ENCODE data around the gene UBE2J1.
A peak's percentile ranks its signal among the peaks of the same experiment; 100 is the strongest.
"Not testable (repeated sequence)": the region's sequence is repeated elsewhere in the genome, so short reads cannot be mapped to it uniquely, and the experiment has no call there.

Gene UBE2J1

DNA sequence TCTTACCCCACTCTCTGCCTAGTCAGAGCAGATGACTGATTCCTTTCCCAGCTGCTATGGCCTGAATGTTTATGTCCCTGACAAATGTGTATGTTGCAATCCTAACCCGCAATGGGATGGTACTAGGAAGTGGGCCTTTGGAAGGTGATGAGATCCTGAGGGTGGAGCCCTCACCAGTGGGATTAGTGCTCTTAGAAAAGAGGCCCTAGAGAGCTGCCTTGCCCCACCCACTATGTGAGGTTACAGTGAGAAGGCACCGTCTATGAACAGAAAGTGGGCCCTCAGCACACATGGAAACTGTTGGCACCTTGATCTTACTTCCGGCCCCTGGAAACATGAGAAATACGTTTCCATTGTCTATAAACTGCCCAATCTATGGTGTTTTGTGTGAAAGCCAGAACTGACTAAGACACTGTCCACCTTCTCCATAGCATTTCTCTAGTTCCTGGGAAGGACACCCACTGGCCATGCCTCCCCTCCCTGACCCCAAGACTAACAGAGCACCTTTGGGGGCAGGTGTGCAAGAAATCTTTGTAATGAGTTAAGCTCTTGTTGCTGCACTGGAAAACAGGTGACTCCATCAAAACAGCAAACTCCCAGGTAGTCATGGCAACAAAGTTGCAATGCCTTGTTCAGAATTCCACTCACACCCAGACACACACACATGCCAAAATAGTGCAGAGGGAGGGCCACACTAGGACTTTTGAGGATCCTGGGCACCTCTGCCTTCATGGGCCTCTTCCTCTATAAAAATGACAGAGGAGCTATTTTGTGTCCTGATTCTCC is 53.6 kb downstream of the UBE2J1 start:
- Histone ChIP-seq H4K20me1 (ENCODE audit: low read depth, low read length) (no peaks in the 10 kb centered on the region), H3K4me2 (ENCODE audit: low read depth, low read length, poor library complexity, severe bottlenecking) (no peak overlapping the region), H3K4me3 (ENCODE audit: insufficient read depth, low read length, poor library complexity, severe bottlenecking) (no peak overlapping the region), H3K27me3 (ENCODE audit: low read length) (no peaks in the 10 kb centered on the region), H3K9me3 (ENCODE audit: insufficient read depth, low read length) (no peaks in the 10 kb centered on the region), H2AFZ (ENCODE audit: low read depth, low read length, severe bottlenecking) (no peak overlapping the region), H3K36me3 (ENCODE audit: low read length) (no peaks in the 10 kb centered on the region), H3K27ac (ENCODE audit: low read depth, low read length) (no peak overlapping the region), H3K79me2 (ENCODE audit: insufficient read depth, low read length) (no peaks in the 10 kb centered on the region), H3F3A (ENCODE audit: insufficient read depth) (no peaks in the 10 kb centered on the region), H3K9ac (ENCODE audit: low read length) (no peak overlapping the region), H3K9me2 (replicated peaks; ENCODE audit: insufficient read depth, low read length) (no peaks in the 10 kb centered on the region)
- no peak for TF ChIP-seq EZH2phosphoT487 (conservative IDR thresholded peaks at IDR 0.05; ENCODE audit: low read length)
- TF ChIP-seq, protein P1, sequence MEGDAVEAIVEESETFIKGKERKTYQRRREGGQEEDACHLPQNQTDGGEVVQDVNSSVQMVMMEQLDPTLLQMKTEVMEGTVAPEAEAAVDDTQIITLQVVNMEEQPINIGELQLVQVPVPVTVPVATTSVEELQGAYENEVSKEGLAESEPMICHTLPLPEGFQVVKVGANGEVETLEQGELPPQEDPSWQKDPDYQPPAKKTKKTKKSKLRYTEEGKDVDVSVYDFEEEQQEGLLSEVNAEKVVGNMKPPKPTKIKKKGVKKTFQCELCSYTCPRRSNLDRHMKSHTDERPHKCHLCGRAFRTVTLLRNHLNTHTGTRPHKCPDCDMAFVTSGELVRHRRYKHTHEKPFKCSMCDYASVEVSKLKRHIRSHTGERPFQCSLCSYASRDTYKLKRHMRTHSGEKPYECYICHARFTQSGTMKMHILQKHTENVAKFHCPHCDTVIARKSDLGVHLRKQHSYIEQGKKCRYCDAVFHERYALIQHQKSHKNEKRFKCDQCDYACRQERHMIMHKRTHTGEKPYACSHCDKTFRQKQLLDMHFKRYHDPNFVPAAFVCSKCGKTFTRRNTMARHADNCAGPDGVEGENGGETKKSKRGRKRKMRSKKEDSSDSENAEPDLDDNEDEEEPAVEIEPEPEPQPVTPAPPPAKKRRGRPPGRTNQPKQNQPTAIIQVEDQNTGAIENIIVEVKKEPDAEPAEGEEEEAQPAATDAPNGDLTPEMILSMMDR (IDR thresholded peaks at IDR 0.05; ENCODE audit: insufficient read depth, low read length, poor library complexity, severe bottlenecking) = no peak

DNA sequence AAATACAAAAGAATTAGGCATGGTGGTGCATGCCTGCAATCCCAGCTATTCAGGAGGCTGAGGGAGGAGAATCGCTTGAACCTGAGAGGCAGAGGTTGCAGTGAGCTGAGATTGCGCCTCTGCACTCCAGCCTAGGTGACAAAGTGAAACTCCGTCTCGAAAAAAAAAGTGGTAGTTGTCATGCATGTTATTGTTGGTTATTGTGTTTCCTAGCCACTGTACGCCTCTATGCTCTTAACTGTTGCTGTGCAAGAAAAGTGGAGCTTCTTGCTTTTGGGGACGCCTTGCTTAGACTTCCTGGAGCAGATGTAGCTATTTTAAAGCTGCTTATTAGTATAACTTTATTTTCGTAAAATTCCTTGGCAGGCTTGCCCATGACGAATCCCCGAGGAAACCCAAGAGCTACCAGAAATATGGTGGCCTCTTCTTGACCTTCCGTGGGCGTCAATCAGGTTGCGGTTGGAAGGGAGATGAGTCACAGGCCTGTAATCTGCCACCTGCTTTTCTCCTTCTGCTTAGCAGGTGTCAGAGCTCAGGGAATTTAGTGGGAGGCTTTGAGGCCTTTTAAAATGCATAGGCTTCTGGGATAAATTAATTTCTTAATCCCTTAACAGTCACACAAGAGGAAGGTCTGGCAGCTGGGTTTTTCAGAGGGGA is 54.7 kb downstream of the UBE2J1 start:
- Histone ChIP-seq H3K27ac (ENCODE audit: low read depth, low read length) (no peak overlapping the region), H4K20me1 (ENCODE audit: low read depth, low read length) (no peaks in the 10 kb centered on the region)

GRCh38 chr6:89295981-89296380 is 56.5 kb downstream of the UBE2J1 start:
- Histone ChIP-seq H3K4me2 (ENCODE audit: low read depth, low read length, poor library complexity, severe bottlenecking) (no peak overlapping the region), H3K4me3 (ENCODE audit: insufficient read depth, low read length, poor library complexity, severe bottlenecking) (no peak overlapping the region), H3K9me2 (replicated peaks; ENCODE audit: insufficient read depth, low read length) (no peaks in the 10 kb centered on the region), H3K27me3 (ENCODE audit: low read length) (no peaks in the 10 kb centered on the region), H3K9me3 (ENCODE audit: insufficient read depth, low read length) (no peaks in the 10 kb centered on the region), H4K20me1 (ENCODE audit: low read depth, low read length) (no peaks in the 10 kb centered on the region), H2AFZ (ENCODE audit: low read depth, low read length, severe bottlenecking) (no peak overlapping the region), H3K9ac (ENCODE audit: low read length) (no peak overlapping the region), H3K27ac (ENCODE audit: low read depth, low read length) (no peak overlapping the region), H3K79me2 (ENCODE audit: insufficient read depth, low read length) (no peaks in the 10 kb centered on the region), H3K36me3 (ENCODE audit: low read length) (no peaks in the 10 kb centered on the region), H3F3A (ENCODE audit: insufficient read depth) (no peaks in the 10 kb centered on the region)
- TF ChIP-seq, protein P1 (IDR thresholded peaks at IDR 0.05; ENCODE audit: insufficient read depth, low read length, poor library complexity, severe bottlenecking) = no peak
- TF ChIP-seq EZH2phosphoT487 (conservative IDR thresholded peaks at IDR 0.05; ENCODE audit: low read length) = no peak

More for the DNA sequence above, 54.7 kb downstream of the UBE2J1 start:
- no peaks in the 10 kb centered on the region for H3K79me2 ChIP-seq (ENCODE audit: insufficient read depth, low read length)
- H3K9me2 ChIP-seq (replicated peaks; ENCODE audit: insufficient read depth, low read length) = no peaks in the 10 kb centered on the region
- no peaks in the 10 kb centered on the region for H3K36me3 ChIP-seq (ENCODE audit: low read length)
- H3K9ac ChIP-seq (ENCODE audit: low read length) = no peak overlapping the region
- no peak overlapping the region for H3K4me3 ChIP-seq (ENCODE audit: insufficient read depth, low read length, poor library complexity, severe bottlenecking)
- H3F3A ChIP-seq (ENCODE audit: insufficient read depth) = no peaks in the 10 kb centered on the region
- no peak overlapping the region for H2AFZ ChIP-seq (ENCODE audit: low read depth, low read length, severe bottlenecking)
- TF ChIP-seq, protein P1 (IDR thresholded peaks at IDR 0.05; ENCODE audit: insufficient read depth, low read length, poor library complexity, severe bottlenecking) = no peak
- TF ChIP-seq EZH2phosphoT487 (conservative IDR thresholded peaks at IDR 0.05; ENCODE audit: low read length) = no peak
- H3K27me3 ChIP-seq (ENCODE audit: low read length) = no peaks in the 10 kb centered on the region
- no peaks in the 10 kb centered on the region for H3K9me3 ChIP-seq (ENCODE audit: insufficient read depth, low read length)
- peak overlapping the region; percentile 28 for H3K4me2 ChIP-seq (ENCODE audit: low read depth, low read length, poor library complexity, severe bottlenecking)

DNA sequence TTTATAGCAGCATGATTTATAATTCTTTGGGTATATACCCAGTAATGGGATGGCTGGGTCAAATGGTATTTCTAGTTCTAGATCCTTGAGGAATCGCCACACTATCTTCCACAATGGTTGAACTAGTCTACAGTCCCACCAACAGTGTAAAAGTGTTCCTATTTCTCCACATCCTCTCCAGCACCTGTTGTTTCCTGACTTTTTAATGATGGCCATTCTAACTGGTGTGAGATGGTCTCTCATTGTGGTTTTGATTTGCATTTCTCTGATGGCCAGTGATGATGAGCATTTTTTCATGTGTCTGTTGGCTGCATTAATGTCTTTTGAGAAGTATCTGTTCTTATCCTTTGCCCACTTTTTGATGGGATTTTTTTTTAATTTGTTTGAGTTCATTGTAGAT is 57.4 kb downstream of the UBE2J1 start:
- H2AFZ ChIP-seq (ENCODE audit: low read depth, low read length, severe bottlenecking); H3K9me3 ChIP-seq (ENCODE audit: insufficient read depth, low read length); H3K27me3 ChIP-seq (ENCODE audit: low read length); H3K4me3 ChIP-seq (ENCODE audit: insufficient read depth, low read length, poor library complexity, severe bottlenecking); H3K4me2 ChIP-seq (ENCODE audit: low read depth, low read length, poor library complexity, severe bottlenecking); H3F3A ChIP-seq (ENCODE audit: insufficient read depth); H3K27ac ChIP-seq (ENCODE audit: low read depth, low read length); H3K36me3 ChIP-seq (ENCODE audit: low read length); H3K79me2 ChIP-seq (ENCODE audit: insufficient read depth, low read length); H3K9ac ChIP-seq (ENCODE audit: low read length); H4K20me1 ChIP-seq (ENCODE audit: low read depth, low read length); H3K9me2 ChIP-seq (replicated peaks; ENCODE audit: insufficient read depth, low read length): not testable (repeated sequence)

Measured in SU-DHL-6 (cell line).